Measurements from ENCODE around the gene SLC50A1. TPM values are rescaled to one million over a fixed set of nuclear protein-coding genes. Genes with fewer than 3 reads are reported as not detected.

The SLC50A1 gene
- total RNA-seq, 1 experiment from 2014 or later = 24.9 TPM

DNA sequence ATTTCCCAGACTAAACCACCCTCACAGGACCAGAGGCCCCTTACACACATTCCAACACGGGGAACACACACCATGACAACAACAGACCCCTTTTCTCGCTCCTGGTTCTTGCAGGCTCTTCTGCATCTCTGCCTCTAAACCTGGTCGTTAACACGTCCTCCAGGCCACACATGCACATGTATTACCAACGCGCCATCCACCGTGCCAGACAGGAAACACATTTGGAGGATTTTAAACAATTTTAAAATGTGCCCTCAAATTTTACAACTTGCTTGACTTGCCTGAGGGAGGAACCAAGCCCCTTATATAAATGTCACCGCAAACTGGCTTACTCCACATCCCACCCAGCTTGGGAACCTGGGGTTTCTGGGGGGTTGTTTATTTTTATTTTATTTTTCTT is 24.8 kb upstream of the SLC50A1 start:
- peaks cover 30% of the 10 kb centered on the region for H3K27me3 Mint-ChIP-seq (ENCODE audit: low read depth)

More for the DNA sequence above, 24.8 kb upstream of the SLC50A1 start:
- Histone ChIP-seq H3K56ac (ENCODE audit: insufficient read length, low read depth, low read length) (no peak overlapping the region), H2BK15ac (ENCODE audit: low read depth, low read length) (no peak overlapping the region), H3K79me2 (ENCODE audit: insufficient read depth, low read length) (no peaks in the 10 kb centered on the region), H4K5ac (ENCODE audit: insufficient read length, low read depth, low read length) (no peak overlapping the region), H3K27me3 (ENCODE audit: insufficient read depth, low read length) (no peaks in the 10 kb centered on the region), H3K18ac (ENCODE audit: insufficient read length, low read depth, low read length) (no peak overlapping the region), H2BK20ac (ENCODE audit: low read depth, low read length, poor library complexity, severe bottlenecking) (no peak overlapping the region), H3K79me1 (ENCODE audit: insufficient read depth, low read depth, low read length, poor library complexity, severe bottlenecking) (no peaks in the 10 kb centered on the region), H3T11ph (ENCODE audit: low read length) (no peak overlapping the region), H3K14ac (ENCODE audit: insufficient read depth, low read length) (no peak overlapping the region), H3K9ac (ENCODE audit: extremely low read depth, insufficient read length, low read length) (no peak overlapping the region), H2BK5ac (ENCODE audit: insufficient read length, low read length) (no peak overlapping the region), H3K4me1 (ENCODE audit: insufficient read depth, low read length) (no peaks in the 10 kb centered on the region), H2BK120ac (ENCODE audit: low read depth, low read length, poor library complexity, severe bottlenecking) (no peak overlapping the region), H3K27ac (ENCODE audit: insufficient read length, low read depth, low read length) (no peak overlapping the region), H3K4ac (ENCODE audit: low read depth, low read length) (no peak overlapping the region), H4K8ac (replicated peaks; ENCODE audit: insufficient read length, low read depth, low read length) (no peak overlapping the region), H4K20me1 (ENCODE audit: control insufficient read depth, insufficient read depth, insufficient read length) (no peaks in the 10 kb centered on the region), H3K23ac (ENCODE audit: insufficient read length, low read depth, low read length) (no peak overlapping the region), H2AK5ac (ENCODE audit: insufficient read length, low read length) (no peak overlapping the region), H4K91ac (ENCODE audit: insufficient read length, low read depth, low read length) (no peak overlapping the region), H3K9me3 (ENCODE audit: control insufficient read depth, low read depth, low read length) (no peaks in the 10 kb centered on the region), H3K4me2 (ENCODE audit: insufficient read depth, insufficient read length, low read length) (no peak overlapping the region), H2AFZ (ENCODE audit: low read length) (no peak overlapping the region), H3K23me2 (ENCODE audit: insufficient read length, low read depth, low read length, poor library complexity, severe bottlenecking) (no peaks in the 10 kb centered on the region), H2BK12ac (ENCODE audit: insufficient read length, low read depth, low read length) (no peak overlapping the region)
- TF ChIP-seq, protein P1, sequence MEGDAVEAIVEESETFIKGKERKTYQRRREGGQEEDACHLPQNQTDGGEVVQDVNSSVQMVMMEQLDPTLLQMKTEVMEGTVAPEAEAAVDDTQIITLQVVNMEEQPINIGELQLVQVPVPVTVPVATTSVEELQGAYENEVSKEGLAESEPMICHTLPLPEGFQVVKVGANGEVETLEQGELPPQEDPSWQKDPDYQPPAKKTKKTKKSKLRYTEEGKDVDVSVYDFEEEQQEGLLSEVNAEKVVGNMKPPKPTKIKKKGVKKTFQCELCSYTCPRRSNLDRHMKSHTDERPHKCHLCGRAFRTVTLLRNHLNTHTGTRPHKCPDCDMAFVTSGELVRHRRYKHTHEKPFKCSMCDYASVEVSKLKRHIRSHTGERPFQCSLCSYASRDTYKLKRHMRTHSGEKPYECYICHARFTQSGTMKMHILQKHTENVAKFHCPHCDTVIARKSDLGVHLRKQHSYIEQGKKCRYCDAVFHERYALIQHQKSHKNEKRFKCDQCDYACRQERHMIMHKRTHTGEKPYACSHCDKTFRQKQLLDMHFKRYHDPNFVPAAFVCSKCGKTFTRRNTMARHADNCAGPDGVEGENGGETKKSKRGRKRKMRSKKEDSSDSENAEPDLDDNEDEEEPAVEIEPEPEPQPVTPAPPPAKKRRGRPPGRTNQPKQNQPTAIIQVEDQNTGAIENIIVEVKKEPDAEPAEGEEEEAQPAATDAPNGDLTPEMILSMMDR (conservative IDR thresholded peaks at IDR 0.05) = no peak
- H3K4me1 Mint-ChIP-seq = peaks cover 2 to 4% of the 10 kb centered on the region in 2 experiments; a peak in 1 of 4 replicates
- no peak overlapping the region for H3K4me3 Mint-ChIP-seq
- no peaks in the 10 kb centered on the region for H3K36me3 Mint-ChIP-seq (ENCODE audit: insufficient read depth in 1 of 3, low read depth in 3 of 3)
- H3K9me3 Mint-ChIP-seq = no peaks in the 10 kb centered on the region
- WGBS (ENCODE audit: extremely low coverage, insufficient read length, low lambda C conversion rate) = no CpG with 5 or more reads among the region's 8 CpGs
- peak overlapping the region in 1 of 3 experiments; percentile 20; a peak in 2 of 7 replicates for H3K27ac Mint-ChIP-seq
- DNase-seq = no peak
